GM12872 (cell line): ENCODE measurements around the gene MCM9.

Experiments
- CTCF ChIP-seq: IDR thresholded peaks from 3 replicates; pipeline ENCODE4 v1.5.1; 2011; ENCODE audit warnings: low read depth, mild to moderate bottlenecking, low read length, moderate library complexity; ENCODE audit not compliant: insufficient read depth

Gene MCM9

GRCh38 chr6:118895261-118895560, 39.7 kb downstream of the MCM9 start:
- TF ChIP-seq CTCF: no peak

- peak; percentile 1; the same call in 1 of the 3 replicates for TF ChIP-seq CTCF
Measured at GRCh38 chr6:118894425-118895260, 40.3 kb downstream of the MCM9 start.

- TF ChIP-seq CTCF: peak; percentile 56
Measured at GRCh38 chr6:118893807-118894424, 41.0 kb downstream of the MCM9 start, which contains the start of gene ASF1A. ASF1A (plus strand) TSS chr6:118894152; CDS start chr6:118894414, 262 bp downstream.

- TF ChIP-seq CTCF: no peak
Measured at GRCh38 chr6:118893064-118893806, 41.7 kb downstream of the MCM9 start.

- TF ChIP-seq CTCF: no peak
Measured at GRCh38 chr6:118892355-118892991, 42.5 kb downstream of the MCM9 start.

- TF ChIP-seq CTCF: no peak
Measured at GRCh38 chr6:118890997-118891790, 43.8 kb downstream of the MCM9 start.
